ENCODE measurements around the gene PSMG3.

PSMG3 gene

DNA sequence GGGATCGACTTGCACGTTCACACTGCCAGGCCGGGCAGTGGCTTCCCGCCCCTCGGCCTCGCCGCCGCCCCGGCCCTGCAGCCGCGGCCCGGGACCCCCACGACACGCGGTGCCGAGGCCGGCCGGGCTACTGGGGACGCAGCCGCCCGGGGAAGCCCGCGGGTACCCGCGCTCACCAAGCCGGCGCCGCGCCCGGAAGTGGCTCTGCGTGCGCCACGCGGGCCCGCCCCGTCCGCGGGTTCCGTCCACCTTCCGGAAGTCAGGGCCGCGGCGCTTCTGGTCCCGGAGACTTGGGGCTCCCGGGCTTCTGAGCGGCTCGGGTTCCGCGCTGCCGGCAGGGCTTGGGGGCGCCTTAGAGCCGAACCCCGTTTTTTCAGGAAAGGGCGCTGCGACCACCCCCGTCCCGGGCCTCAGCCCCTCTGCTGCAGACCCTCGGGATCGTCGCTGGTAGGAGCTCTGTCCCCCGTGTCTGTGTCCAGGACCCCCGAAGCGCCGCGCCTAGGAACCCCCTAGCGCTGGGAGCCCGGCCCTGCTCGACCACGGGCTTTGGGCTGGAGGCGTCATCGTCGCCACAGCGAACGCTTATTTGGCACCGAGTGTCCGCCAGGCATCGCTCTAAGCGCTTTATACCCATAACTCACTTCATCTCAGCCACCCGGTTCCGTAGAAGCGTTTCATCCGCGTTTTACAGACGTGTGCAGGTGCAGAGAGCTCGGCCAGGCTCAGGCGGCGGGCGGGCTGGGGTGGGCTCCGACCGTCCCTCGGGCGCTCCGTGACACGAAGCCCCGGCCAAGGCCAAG lies at the start of gene PSMG3:
PSMG3 (minus strand) TSS at position 200 of the 800 bp plus-strand sequence. CDS start 693 bp downstream, outside the sequence.
- peak; percentile 52 for DNase-seq

DNA sequence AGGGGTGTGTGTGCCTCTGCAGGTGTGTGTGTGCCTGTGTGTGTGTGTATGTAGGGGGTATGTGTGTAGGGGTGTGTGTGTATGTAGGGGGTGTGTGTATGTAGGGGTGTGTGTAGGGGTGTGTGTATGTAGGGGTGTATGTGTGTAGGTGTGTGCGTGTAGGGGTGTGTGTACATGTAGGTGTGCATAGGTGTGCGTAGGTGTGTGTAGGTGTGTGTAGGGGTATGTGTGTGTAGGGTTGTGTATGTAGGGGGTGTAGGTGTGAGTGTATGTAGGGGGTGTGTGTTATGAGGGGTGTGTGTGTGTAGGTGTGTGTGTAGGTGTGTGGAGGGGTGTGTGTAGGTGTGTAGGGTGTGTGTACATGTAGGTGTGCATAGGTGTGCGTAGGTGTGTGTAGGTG lies 48.6 kb upstream of the PSMG3 start:
- DNase-seq = no peak

DNA sequence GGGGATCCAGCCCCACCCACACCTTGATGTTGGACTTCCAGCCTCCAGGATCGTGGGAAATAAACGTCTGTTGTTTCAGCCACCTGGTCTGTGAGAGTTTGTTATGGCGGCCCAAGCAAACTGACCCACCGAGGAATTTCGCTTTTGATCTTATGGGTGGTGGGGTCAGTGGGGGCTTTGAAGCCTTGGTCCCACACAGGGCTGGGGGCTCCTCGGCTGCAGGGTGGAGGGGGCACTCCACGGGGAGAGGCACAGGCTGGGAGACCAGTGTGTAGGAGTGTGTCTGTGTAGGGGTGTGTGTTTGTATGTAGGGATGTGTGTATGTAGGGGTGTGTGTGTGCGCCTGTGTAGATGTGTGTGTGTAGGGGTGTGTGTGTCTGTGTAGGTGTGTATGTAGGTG lies 48.1 kb upstream of the PSMG3 start:
- no peak for DNase-seq

DNA sequence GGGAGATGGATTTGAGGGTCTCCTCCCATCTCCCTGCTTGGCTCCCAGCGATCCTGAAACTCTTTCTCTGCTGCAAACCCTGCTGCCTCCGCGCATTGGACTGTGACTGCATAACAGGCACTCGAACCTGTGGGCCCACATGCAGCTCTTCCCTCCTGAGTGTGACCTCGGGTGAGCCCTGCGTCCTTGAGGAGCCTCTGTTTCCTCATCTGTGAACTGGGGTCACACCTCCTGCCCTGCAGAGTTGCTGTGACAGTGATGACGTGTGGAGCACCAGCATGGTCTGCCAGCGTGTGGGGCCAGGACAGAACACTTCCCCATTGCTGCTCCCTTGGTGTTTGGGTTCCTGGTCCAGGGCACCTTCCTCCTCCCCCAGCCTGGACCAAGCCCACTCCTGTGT lies 46.9 kb upstream of the PSMG3 start:
- DNase-seq = no peak

DNA sequence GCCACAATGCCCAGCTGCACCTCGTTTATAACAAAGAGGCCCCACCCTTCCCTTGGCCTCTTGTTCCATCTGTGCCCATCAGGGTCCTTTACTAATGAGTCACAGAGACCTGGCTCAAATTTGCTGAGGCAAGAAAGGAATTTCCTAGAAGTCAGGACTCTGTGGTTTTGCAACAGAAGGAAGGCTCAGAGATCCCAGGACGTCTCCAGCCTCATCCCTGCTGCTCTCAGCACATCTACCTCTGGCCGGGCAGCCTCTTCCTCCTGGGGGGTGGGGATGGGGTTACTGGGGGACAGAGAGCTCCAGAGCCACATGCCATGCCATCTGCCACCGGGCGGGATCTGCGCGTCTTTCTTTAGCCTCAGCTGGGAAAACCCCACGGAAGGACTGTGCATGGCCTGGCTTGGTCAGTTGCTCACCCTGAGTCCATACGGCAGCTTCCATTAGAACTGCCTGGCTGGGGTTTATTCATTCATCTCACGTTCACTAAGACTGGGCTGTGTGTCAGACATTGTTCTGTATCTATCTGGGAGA lies 41.9 kb upstream of the PSMG3 start:
- DNase-seq = no peak

DNA sequence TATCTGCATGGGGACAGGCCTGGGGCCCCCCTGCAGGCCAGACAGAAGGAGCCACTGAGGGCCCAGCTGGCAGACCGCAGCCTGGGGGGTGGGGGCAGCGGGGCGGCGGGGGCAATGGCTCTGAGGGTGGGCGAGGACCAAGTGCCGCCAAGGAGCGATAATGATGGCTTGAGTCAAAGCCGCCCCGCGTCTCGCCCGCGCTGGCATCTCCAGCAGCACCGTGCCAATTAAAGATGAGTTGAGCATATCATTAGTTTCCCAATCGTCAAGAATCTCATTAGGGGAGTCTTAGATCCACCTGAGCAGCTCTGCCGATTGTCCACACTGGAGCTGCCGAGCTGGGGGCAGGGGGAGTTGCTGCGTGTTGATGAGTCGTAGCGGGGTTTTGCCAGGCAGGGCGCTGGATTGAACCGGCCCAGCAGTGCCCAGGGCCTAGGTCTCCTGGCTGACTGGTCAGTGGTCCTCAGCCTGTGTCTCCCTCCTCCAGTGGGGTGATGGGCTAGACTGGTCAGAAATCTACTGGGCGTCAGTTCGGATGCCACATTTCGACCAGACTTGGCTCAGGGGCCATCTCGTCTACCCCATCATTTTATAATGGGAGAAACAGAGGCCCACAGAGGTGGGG lies 41.0 kb upstream of the PSMG3 start:
- DNase-seq = no peak

- no peak for DNase-seq
Observed at GRCh38 chr7:1610013-1610677, 40.3 kb upstream of the PSMG3 start.

- no peak for DNase-seq
Observed at GRCh38 chr7:1609023-1609422, 39.2 kb upstream of the PSMG3 start.

GRCh38 chr7:1608318-1608717 lies 38.5 kb upstream of the PSMG3 start:
- DNase-seq = no peak

DNA sequence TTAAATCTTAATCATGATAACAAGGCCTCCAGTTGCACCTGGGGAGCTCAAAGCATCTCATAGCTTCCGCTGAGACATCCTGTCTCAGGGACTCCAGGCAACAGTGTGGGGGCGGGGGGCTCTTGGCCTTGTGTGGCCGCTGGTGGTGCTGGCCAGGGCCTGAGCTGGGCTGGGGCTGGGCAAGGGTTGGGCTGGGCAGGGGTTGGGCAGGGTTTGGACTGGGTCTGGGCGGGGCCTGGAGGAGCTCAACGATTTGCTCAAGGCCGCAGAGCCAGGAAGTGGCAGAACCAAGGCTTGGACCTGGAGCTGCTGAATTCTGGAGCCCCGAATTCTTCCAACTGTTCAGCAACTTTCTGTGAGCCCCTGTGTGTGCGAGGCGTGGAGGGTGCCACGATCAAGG lies 37.9 kb upstream of the PSMG3 start:
- no peak for DNase-seq

GRCh38 chr7:1607001-1607400 lies 37.2 kb upstream of the PSMG3 start:
- no peak for DNase-seq

- no peak for DNase-seq
Observed at GRCh38 chr7:1604383-1604782, 34.6 kb upstream of the PSMG3 start.

DNA sequence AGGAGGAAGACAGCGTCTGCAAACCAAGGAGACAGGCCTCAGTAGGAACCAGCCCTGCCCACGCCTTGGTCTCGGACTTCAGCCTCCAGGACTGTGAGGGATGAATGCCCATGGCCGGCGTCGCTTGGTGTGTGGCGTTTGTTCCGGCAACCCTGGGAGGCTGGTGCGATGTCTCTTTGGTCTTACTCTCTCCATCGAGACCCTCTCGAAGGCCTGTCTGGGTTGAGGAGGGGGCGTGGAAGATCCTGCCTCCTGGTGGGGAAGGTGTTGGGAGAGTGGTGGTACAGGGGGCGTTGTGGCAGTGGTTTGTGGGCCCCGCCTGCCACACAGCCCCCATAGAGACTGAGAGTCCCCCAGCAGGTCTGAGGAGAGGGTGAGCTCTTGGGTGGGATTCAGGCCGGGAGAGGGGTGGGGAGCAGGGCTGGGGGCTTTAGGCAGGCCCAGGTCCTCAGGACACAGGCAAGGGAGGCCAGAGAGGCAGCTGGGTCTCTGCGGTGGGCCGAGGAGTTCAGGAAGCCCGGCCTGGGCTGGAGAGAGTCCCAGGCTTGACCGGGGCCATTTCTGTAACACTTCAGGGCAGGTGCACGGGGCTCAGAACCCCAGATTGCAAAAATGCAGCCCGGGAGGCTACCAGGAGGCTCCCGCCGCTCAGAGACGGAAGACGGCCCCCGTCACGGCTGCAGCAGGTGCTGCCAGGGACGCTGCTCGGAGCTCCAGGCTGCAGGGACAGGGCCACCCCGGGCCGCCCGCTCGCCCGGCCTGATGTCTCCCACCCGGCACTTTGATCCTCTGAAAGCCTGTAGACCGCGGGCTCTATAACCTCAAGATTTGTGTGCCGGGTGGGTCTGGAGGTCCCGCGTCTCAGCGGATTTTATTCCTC lies 33.8 kb upstream of the PSMG3 start:
- no peak for DNase-seq

GRCh38 chr7:1602386-1602785 lies 32.6 kb upstream of the PSMG3 start:
- no peak for DNase-seq

DNA sequence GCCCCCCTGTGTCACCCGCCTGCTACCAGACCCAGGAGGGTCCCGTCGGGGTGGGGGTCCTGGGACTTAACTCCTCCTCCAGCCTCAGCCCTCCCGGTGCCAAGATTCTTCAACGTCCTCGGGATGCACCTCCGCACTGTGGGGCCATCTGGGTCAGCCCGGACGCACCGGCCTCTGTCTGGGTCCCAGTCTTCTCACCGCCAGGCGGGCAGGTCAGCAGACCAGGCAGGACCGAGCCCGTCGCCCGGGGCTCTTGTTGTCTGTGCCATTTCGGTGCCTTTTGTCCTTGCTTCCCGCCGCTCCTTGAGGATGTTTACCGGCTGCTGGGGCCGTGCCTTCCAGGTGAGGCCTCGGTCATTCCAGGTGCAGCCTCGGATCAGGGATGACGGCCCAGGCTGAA lies 32.1 kb upstream of the PSMG3 start:
- no peak for DNase-seq

DNA sequence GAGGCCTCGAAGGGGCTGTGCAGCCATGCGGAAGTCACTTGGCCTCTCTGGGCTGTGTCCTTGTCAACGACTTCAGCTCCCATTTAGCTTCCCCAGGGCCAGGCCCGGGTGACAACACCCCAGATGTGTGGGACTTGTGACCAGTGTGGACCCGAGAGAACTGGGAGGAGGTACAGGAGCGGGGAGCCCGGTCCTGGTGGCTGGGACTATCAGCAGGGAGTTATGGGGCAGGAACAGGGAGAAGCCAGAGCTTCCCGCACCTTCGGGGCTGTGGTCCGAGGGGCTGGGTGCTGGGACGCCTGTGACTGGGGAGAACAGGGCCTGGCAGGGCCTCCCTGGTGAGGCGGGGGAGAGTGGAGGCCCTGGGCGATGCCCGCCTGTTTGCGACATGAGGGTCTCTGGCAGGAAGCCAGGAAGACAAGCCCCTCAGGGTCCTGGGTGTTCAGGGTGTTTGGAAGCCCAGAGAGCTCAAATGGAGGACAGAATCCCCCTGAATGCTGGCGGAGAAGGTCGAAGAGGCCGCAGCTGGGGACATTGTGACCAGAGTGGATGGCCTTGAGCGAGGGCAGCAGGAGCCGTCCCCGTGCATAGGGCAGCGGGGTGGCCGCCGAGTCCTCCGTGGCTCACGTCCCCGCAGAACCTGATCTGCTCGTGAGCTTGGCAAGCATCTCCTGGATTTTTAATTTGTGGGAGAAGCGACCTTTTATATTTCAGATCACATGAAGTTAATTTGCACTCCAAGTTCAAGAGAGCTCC lies 30.0 kb upstream of the PSMG3 start:
- DNase-seq = no peak

GRCh38 chr7:1598961-1599639 lies 29.3 kb upstream of the PSMG3 start:
- DNase-seq = no peak

GRCh38 chr7:1598286-1598685 lies 28.5 kb upstream of the PSMG3 start:
- DNase-seq = no peak

- DNase-seq = no peak
Observed at GRCh38 chr7:1597791-1598190, 28.0 kb upstream of the PSMG3 start.

- DNase-seq = no peak
Observed at GRCh38 chr7:1597066-1597760, 27.4 kb upstream of the PSMG3 start.
